ENCODE data around the gene APOL3. TPM values are rescaled to one million over a fixed set of nuclear protein-coding genes. Genes with fewer than 3 reads are reported as not detected.

Gene APOL3
- total and polyA plus RNA-seq, 12 donors, result 8.9 to 123 (median 29.0) TPM

DNA sequence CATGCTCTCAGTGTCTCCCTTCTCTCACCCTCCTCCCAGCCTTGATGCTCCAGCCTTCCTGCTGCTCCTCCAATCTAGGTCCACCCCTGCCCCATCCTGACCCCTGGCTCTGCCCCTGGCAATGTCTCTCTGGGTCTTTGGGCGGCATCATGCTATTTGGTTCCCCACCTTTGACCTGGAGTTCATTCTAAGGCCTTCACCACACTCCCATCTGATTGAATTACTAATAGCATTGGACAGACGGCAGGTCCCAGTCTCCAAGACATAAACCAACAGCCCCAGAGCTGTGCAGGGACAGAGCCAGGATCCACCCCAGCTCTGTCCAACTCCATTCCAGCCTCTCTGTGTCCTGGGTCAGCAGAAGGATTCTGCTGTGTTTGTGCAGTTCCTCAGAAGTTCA, 33.8 kb upstream of the APOL3 start:
- no peak for TF ChIP-seq POLR2A (IDR thresholded peaks at IDR 0.05)
- TF ChIP-seq, protein P1, sequence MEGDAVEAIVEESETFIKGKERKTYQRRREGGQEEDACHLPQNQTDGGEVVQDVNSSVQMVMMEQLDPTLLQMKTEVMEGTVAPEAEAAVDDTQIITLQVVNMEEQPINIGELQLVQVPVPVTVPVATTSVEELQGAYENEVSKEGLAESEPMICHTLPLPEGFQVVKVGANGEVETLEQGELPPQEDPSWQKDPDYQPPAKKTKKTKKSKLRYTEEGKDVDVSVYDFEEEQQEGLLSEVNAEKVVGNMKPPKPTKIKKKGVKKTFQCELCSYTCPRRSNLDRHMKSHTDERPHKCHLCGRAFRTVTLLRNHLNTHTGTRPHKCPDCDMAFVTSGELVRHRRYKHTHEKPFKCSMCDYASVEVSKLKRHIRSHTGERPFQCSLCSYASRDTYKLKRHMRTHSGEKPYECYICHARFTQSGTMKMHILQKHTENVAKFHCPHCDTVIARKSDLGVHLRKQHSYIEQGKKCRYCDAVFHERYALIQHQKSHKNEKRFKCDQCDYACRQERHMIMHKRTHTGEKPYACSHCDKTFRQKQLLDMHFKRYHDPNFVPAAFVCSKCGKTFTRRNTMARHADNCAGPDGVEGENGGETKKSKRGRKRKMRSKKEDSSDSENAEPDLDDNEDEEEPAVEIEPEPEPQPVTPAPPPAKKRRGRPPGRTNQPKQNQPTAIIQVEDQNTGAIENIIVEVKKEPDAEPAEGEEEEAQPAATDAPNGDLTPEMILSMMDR (IDR thresholded peaks at IDR 0.05), result no peak
- intact Hi-C loops (cut with DNase I), result loop anchor here (10.0 kb wide), 2 partner anchors 90 to 290 kb away; partner anchors contain the start of gene TXN2 (in 1 of the 2)

DNA sequence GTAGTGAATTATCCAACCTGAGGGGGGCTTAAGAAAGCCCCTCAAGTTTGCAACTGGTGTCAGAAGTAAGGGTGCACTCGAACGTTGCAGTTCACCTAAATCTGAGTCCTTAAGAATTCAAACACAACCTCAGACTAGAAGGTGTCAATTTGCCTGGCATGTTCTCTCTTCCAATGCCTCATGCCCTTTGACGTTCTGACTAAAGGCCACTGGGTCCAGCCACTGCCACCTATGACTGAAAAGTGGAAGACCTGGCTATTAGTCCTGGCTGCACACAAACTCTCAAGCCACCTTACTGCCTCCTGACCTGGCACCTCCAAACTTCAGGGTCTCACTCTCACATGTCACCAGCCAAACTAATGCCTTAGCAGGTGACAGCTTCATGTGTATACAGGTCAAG, 33.0 kb upstream of the APOL3 start:
- Histone ChIP-seq H3K9me3 (replicated peaks in 1 of 3) (no peaks in the 10 kb centered on the region), H3K4me1 (replicated peaks in 1 of 2) (peaks cover 7 to 33% of the 10 kb centered on the region in 2 donors), H3K36me3 (replicated peaks in 1 of 2) (no peaks in the 10 kb centered on the region), H3K27ac (peak overlapping the region in 1 of 5 donors; percentile 20), H3K4me3 (no peak overlapping the region), H3K27me3 (no peaks in the 10 kb centered on the region)
- intact Hi-C loops (cut with DNase I), result loop anchor here (10.0 kb wide), 2 partner anchors 91 to 291 kb away; partner anchors contain the start of gene TXN2 (in 1 of the 2)
- no peak for TF ChIP-seq POLR2A (IDR thresholded peaks at IDR 0.05)
- TF ChIP-seq, protein P1 (IDR thresholded peaks at IDR 0.05), result no peak
- WGBS, 4 donors, result 66 to 70% (median 68%) methylated on average over 3 of the region's 3 CpGs
- no peak for DNase-seq

More for the DNA sequence above, 33.8 kb upstream of the APOL3 start:
- WGBS, 4 donors, result 60 to 76% (median 71%) methylated on average over 2 of the region's 2 CpGs
- Histone ChIP-seq H3K4me3 (no peak overlapping the region), H3K9me3 (replicated peaks in 1 of 3) (no peaks in the 10 kb centered on the region), H3K27me3 (no peaks in the 10 kb centered on the region), H3K36me3 (replicated peaks in 1 of 2) (no peaks in the 10 kb centered on the region), H3K4me1 (replicated peaks in 1 of 2) (peaks cover 7 to 33% of the 10 kb centered on the region in 2 donors), H3K27ac (peak overlapping the region in 1 of 5 donors; percentile 20)
- peak in 1 of 7 donors; percentile 42 for DNase-seq

DNA sequence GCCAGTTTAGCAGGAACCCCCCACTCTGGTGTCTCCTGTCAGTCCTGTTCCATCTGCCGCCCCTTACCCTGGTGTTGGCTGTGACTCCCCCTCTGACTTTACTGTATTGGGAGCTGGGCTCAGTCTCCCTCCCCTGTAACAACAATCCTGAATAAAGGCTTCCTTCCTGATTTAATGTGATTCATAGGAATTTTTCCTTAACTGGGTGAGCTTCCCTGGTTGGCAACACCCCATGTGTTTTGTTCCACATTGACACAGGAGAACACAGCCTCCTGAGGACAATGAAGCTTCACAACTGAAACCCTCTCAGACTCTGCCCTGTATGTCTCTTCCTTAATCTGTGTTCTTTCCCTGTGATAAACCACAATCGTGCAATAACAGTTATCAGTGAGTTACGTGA, 32.6 kb upstream of the APOL3 start:
- Histone ChIP-seq H3K27me3 (no peaks in the 10 kb centered on the region), H3K4me3 (no peak overlapping the region), H3K27ac (no peak overlapping the region), H3K4me1 (replicated peaks in 1 of 2) (peaks cover 7 to 32% of the 10 kb centered on the region in 2 donors), H3K9me3 (replicated peaks in 1 of 3) (no peaks in the 10 kb centered on the region), H3K36me3 (replicated peaks in 1 of 2) (no peaks in the 10 kb centered on the region)
- TF ChIP-seq, protein P1 (IDR thresholded peaks at IDR 0.05), result no peak
- TF ChIP-seq POLR2A (IDR thresholded peaks at IDR 0.05), result no peak
- intact Hi-C loops (cut with DNase I), result loop anchor here (10.0 kb wide), 2 partner anchors 92 to 292 kb away; partner anchors contain the start of gene TXN2 (in 1 of the 2)
- WGBS, 4 donors, result 61 to 81% (median 71%) methylated on average over 3 of the region's 3 CpGs
- DNase-seq, result no peak

DNA sequence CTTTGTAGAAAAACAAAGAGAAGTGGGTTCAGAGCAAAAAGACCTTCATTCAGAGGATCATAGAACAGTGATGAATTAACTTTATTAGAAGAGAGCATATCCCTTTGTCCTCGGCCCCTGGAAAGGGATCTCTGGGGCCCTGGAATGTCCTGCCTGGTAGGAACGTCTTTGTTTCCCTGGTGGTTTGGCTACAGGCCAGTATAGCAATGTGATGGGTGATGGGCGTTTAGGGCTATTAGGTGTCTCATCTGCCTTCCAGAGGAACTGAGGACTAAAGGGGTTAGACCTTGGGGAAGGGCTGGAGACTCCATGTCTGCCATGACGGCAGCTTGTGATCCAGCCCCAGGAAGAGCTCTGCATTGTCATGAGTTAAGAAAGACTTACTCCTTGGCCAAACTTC, 32.0 kb upstream of the APOL3 start:
- no peaks in the 10 kb centered on the region for H3K27me3 ChIP-seq
- no peak for TF ChIP-seq POLR2A (IDR thresholded peaks at IDR 0.05)
- TF ChIP-seq, protein P1 (IDR thresholded peaks at IDR 0.05), result no peak
- peaks cover under 1 to 26% of the 10 kb centered on the region in 2 donors for H3K4me1 ChIP-seq (replicated peaks in 1 of 2)
- no peak overlapping the region for H3K27ac ChIP-seq
- H3K36me3 ChIP-seq (replicated peaks in 1 of 2), result no peaks in the 10 kb centered on the region
- intact Hi-C loops (cut with DNase I), result loop anchor here (10.0 kb wide), 2 partner anchors 92 to 292 kb away; partner anchors contain the start of gene TXN2 (in 1 of the 2)
- DNase-seq, result peak in 1 of 7 donors; percentile 44
- WGBS, 4 donors, result 49 to 72% (median 55%) methylated on average over 4 of the region's 4 CpGs
- no peaks in the 10 kb centered on the region for H3K9me3 ChIP-seq (replicated peaks in 1 of 3)
- no peak overlapping the region for H3K4me3 ChIP-seq

Data from adrenal gland (tissue), 12 donors.